ENCODE measurements around the gene TTC9C. TPM values are rescaled to one million over a fixed set of nuclear protein-coding genes. Genes with fewer than 3 reads are reported as not detected.

The TTC9C gene
- total and polyA plus RNA-seq, 2 of the 8 experiments (the other 6 are each of a cell fraction or from before 2014, with no cell fraction given) = 25.4 to 34.1 TPM

DNA sequence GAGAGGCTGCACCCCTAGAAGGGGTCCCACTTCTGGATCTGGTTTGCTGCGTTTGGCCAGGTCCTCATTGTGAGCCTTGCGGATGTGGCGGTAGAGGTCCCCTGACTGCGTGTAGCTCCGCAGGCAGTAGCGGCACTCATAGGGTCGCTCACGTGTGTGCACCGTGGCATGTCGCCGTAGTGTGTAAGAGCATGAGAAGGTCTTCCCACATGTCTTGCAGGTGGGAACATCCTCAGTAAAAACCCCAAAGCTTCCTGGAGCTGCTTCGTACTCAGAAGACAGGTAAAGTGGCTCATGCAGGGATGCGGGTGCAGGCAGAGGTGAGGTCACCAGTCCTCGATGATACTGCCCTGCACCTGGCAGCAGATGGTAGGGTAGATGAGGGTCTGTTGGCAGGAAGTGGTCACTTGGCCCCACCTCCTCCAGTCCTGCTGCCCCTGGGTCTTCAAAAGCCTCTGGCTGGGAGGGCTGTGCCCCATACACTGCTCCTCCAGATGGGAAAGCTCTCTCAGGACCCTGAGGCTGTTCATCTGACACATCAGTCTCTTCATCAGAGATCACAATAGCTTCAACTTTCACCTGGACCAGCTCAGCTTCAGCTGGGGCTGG is 24.0 kb downstream of the TTC9C start (continued):
- TF ChIP-seq SIN3A (conservative IDR thresholded peaks at IDR 0.05 in 1 of 2, IDR thresholded peaks at IDR 0.05 in 1 of 2; ENCODE audit: low read depth in 1 of 2, low read length in 2 of 2) (no peak), BRCA1 (IDR thresholded peaks at IDR 0.05; ENCODE audit: low read depth, low read length) (no peak), CHD1 (IDR thresholded peaks at IDR 0.05; ENCODE audit: low read depth, low read length) (no peak), CBX8 (IDR thresholded peaks at IDR 0.05; ENCODE audit: borderline replicate concordance, low read depth, low read length) (no peak)

Measured in H1 (cell line).